ENCODE results near the gene PFN3.
A peak's percentile ranks its signal among the peaks of the same experiment; 100 is the strongest.
"Not testable (repeated sequence)": the region's sequence is repeated elsewhere in the genome, so short reads cannot be mapped to it uniquely, and the experiment has no call there.

PFN3 gene

GRCh38 chr5:177396078-177396477 is 4.4 kb downstream of the PFN3 start:
- no peak for DNase-seq (ENCODE audit: low read depth, low spot score)

- no peak for DNase-seq (ENCODE audit: low read depth, low spot score)
These were observed 6.5 kb downstream of the PFN3 start for GRCh38 chr5:177393990-177394389.

DNA sequence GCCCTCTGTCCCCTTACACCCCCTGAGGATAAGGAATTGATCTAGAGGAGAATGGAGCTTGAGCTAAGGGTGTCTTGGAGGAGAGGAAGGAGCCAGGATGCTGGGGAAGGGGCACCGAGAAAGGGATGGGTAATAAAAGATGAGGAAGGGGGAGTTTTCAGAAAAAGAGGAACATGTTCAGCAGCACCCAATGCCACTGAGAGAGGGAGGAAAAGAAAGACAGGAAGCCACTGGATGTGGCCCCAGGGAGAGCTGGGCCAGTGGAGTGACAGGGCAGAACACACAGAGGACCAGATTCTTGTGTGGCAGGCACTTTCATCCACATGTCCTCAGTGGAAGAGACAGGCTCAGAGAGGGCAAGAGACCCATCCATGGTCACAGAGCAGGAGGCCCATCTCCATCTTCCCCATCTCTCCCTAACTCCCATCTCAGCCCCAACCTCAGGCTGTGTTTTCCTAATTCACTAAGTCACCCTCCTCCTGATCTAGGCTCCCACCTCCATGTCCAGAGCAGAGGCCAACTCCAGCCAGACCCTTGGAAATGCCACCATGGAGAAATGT is 7.2 kb downstream of the PFN3 start:
- no peak for DNase-seq (ENCODE audit: low read depth, low spot score)

DNA sequence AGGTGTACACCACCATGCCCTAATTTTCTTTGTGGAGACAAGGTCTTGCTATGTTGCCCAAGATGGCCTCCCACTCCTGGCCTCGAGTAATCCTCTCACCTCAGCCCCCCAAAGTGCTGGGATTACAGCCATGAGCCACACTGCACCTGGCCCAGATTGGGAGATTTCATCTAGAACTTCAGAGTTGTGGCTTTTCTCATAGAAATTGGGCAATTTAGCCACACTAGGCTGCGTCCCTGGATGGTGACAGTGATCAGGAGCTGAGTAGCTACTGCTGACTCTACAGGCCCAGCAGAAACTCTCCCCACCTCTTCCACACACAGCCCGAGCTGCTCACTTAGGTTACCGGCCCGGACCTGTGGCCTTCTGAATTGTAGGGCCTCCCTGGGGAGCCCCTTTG is 7.7 kb downstream of the PFN3 start:
- DNase-seq (ENCODE audit: low read depth, low spot score) = no peak

GRCh38 chr5:177390363-177391300 is 9.8 kb downstream of the PFN3 start:
- DNase-seq (ENCODE audit: low read depth, low spot score) = peak; percentile 62

DNA sequence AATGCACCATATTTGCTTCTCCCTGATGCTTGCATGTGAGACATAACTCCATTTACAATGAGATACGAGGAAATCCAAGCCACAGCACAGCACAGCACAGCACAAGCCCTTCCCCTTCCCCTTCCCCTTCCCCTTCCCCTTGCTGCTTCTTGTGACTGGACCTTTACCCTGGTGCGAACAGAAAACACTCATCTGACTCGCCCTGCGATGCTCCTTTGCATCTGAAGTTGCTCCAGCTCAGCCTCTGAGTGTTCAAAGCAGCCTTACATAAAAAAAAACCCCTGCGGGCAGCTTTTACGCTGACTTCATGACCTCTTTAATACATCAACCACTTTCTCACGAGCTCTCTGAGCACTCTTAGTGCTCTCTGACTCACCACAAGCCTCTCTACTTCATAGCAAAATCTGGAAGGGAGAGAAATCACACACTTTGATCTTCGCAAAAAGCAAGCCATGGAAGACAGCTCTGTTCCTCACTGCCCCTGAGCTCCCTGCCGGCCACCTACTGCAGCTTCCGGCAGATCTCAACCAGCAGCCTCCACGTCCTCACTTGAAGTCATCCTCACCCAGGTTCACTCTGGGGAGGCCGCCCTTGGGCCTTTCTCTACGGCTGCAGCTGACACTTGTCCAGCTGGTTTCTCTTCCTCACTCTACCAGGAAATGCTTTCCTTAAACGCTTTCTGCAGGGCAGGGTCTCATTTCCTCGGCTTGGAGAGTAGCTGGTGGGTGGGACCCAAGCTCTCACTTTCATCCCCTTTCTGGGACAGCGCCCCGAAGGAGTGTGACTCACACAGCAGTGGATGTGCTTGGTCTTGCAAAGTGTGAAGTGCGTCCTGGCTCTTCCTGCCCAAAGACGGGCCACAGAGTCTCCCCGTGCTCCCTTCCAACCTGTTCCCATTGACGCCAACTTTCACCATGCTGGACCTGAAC is 11.0 kb downstream of the PFN3 start:
- DNase-seq (ENCODE audit: low read depth, low spot score) = peak; percentile 64

DNA sequence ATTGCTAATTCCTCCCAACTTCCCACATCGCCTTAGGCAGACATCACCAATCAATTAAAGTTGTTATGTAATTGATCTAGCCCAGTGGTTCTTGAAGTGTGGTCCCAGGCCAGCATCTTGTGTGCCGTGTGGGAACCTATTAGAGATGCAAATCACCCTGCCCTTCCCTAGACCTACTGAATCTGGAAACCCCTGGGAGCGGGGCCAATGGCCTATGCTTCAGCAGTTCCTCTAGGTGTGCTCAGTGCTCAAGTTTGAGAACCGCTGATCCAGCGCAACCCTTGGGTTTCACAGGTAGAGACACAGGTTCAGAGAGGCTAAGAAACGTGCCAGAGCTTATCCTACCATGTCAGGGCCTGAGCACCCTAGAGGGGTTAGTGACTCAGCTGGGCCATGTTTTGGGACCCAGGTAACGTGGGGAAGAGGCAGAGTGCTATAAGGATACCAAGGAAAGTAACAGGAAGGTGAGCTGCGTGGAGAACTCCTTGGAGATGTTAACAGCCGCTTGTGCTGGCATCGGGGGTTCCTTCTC is 11.9 kb downstream of the PFN3 start:
- no peak for DNase-seq (ENCODE audit: low read depth, low spot score)

DNA sequence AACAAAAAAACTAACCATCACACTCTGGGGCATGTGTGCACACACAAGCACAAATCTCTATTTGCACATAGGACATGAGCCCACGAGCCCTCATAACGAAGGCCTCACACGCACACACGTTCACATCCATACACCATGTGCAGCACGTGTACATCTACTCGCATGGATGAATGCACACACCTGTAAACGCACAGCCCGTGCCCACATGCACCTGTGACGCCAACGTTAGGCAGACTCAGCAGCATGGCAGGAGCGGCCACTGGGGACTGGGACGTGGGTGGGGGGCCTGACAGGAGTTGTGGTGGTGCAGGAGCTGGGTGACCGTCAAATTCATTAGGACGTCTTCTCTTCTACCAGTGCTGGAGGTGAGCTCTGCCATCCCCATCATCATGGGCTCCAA is 13.1 kb downstream of the PFN3 start:
- no peak for DNase-seq (ENCODE audit: low read depth, low spot score)

GRCh38 chr5:177386542-177386941 is 13.9 kb downstream of the PFN3 start:
- no peak for DNase-seq (ENCODE audit: low read depth, low spot score)

DNA sequence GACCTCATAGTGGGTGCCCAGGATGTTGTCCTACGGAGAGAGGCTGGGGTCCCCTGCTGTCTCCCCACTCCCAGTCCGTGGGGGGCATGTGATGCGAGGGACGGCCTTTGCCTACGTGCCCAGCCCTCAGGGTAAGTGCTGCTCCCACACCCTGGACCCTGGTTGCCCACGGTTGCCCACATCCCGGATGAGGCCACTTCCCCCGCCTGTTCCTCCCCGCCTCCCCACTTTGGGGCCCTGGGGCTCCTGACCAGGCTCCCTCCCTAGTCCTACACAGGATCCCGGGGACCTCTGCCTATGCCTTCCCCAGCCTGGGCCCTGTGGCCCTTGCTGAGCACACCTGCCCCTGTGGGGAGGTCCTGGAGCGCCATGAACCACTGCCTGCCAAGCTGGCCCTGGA is 14.7 kb downstream of the PFN3 start:
- no peak for DNase-seq (ENCODE audit: low read depth, low spot score)

DNA sequence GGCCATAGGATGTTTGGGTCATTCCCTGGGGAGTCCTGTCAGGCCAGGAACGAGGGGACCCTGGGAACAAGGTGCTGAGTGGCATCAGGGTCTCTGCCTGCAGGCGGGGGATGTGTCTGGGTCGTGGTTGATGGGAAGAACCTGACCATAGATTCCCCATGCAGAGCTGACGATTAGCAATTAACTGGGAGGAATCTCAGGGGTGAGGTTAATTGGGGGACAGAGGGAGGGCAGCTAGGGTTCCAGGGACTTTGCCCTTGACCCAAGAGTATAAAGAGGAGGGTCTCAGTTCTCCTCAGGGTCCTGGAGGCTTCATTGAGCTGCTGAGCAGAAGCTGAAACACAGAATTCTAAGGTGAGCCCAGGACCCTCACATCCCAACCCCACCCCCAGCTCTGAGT is 16.3 kb downstream of the PFN3 start, which contains the start of gene SLC34A1:
Gene SLC34A1, plus strand, starts transcription at position 301 of the 400 bp plus-strand sequence. CDS start 1,308 bp downstream, outside the sequence.
- no peak for DNase-seq (ENCODE audit: low read depth, low spot score)

DNA sequence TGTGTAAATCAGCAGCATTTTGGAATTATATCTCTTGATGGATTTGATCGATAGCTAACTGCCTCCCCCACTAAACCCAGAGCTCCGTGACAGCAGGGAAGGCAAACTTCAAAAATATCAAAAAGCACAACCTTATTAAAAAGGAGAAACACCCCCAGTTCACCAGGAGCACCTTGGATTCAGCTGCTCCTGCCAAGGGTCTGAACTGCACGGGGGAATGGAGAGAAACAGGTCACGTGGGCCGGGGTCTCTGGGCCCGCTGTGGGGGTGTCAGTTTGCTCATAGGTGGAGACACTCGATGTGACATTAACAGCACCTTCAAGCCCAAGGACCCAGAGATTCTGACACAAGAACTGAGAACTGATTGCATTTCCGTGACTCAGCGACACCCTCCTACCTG is 17.3 kb downstream of the PFN3 start:
- DNase-seq (ENCODE audit: low read depth, low spot score) = no peak

DNA sequence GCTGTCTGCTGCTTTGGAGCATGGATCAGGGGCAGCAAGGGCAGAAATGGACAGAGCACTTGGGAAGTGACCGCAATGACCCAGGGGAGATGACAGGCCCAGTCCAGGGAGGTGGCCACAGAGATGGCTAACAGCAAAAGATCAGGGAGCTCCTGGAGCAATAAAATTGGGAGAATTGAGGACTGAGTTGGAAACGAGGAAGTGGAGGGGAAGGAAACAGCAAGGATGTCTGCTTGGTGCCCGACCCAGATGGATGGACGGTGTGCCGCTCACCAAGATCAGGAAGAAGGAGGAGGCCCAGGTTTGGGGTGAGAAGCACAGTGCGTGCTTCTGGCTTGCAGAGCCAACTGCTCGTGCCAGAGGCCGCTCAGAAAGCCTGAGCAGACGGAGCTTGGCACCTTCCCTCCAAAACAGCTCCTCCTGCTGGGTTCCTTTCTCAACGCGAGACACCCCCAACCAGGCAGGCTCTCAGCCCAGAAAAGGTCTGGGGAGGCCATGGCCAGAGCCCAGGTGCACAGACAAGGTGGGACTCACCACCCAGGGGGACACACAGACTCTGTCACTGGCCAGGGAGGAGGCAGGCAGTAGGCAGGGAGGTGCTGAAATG is 17.9 kb downstream of the PFN3 start:
- no peak for DNase-seq (ENCODE audit: low read depth, low spot score)

DNA sequence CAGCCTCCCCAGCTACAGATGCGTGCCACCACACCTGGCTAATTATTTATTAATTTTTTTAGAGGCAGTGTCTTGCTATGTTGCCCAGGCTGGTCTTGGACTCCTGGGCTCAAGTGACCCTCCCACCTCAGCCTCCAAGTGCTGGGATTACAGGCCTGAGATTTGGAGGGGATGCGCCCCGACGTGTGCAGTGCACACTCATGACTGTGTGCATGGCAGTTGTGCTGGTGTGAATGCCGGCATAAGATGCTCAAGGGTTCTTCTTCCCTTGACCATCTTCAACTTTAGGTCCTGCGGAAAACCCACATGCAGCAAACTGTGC is 19.7 kb downstream of the PFN3 start:
- no peak for DNase-seq (ENCODE audit: low read depth, low spot score)

DNA sequence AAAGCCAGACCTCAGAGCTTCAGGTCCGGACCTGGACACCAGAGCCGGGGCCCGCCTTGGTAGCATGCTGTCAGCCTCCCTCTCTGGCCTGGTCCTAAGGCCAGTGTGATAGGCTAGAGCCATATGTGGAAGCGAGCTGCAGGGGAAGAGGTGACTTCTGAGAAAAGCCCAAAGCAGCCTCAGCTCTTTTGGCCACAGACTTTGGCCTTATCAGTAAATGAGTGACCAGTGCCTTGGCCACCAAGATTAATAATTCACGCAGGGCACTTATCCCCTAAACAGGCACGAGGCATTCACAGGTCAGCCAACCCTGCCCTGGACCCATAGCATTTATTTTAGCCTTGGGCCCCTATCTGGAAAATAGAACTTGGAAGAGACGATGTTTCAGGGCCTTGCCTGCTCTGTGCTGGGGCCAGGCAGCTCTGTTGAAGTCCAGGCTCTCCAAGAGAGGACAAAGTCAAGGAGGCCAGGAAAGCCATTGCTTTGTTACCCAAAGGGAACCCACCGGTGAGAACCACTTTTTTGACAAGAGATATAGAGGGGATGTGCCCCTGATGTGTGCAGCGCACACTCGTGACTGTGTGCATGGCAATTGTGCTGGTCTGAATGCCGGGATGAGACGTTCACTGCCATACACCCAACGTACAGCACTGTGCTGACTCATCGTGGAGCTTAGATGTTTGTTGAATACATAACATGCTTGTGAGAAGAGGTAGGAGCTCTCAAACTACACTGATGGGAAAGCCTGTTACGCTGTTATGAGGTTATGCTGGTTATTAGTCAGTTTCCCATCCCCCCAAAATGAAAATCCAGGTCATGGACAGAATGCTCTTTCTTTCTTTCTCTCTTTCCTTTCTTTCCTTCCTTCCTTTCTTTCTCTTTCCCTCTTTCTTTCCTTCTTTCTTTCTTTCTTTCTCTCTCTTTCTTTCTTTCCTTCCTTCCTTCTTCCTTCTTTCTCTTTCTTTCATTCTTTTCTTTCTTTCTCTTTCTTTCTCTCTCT is 21.3 kb downstream of the PFN3 start:
- no peak for DNase-seq (ENCODE audit: low read depth, low spot score)

- no peak for DNase-seq (ENCODE audit: low read depth, low spot score)
These were observed 22.3 kb downstream of the PFN3 start for GRCh38 chr5:177377851-177378776.

GRCh38 chr5:177376107-177376506 is 24.4 kb downstream of the PFN3 start:
- no peak for DNase-seq (ENCODE audit: low read depth, low spot score)

DNA sequence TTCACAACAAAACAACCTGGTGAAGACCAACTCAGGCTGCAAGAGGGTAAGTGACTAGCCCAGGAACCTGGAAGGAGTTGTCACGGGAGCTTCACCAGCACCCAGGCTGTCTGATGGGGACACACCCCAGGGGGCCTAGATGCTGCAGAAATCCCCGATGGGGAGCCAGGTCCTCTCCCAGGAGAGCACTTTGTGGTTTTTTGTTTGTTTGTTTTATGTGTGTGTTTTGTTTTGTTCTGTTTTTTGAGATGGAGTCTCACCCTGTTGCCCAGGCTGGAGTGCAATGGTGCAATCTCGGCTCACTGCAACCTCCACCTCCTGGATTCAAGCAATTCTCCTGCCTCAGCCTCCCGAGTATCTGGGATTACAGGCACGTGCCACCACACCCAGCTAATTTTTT is 24.9 kb downstream of the PFN3 start:
- DNase-seq (ENCODE audit: low read depth, low spot score) = not testable (repeated sequence)

DNA sequence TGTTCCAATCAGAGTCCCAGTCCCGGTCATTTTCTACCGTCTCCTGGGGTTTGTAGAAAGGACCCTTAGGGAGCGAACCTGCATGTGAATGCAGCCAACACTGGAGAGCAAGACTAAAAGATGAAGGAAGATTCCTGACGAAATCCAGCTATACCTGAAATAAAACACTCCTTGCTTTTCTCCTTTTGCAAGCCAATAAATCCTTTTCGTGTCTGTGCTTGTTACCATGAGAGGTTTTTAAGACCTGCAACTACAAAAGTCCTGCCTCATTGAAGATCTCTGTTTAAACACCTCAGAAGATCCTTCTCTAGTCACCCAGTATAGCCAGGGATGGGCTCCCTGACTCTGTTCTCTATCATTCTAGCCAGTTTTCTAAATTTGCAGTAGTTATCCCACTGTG is 26.2 kb downstream of the PFN3 start:
- DNase-seq (ENCODE audit: low read depth, low spot score) = no peak
